Erythroblast (primary cell): ENCODE results near the gene AFF3.

Experiments used
- GATA1 ChIP-seq: IDR thresholded peaks from 2 replicates; pipeline ENCODE4 v1.6.1; 2011; ENCODE audit warnings: low read depth, mild to moderate bottlenecking, control low read depth, low read length, moderate library complexity
- POLR2A ChIP-seq: IDR thresholded peaks from 2 replicates; pipeline ENCODE4 v1.6.1; 2011; ENCODE audit warnings: mild to moderate bottlenecking, low read length

DNA sequence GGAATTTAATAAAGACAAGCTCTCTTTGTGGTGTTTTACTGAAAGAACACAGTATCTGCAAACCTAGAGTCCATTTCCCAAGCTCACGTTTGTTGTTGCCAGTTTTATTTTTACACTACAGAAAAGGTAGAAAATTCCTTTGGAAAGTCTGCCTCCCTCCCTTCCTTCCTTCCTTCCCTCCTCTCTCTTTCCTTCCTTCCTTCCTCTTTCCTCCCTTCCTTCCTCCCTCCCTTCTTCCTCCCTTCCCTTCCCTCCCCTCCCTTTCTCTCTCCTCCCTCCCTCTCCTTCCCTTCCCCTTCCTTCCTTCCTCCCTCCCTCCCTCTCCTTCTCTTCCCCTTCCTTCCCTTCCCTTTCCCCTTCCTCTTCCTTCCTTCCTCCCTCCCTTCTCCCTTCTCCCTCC lies 516.2 kb downstream of the AFF3 start:
- TF ChIP-seq POLR2A (no peak), GATA1 (no peak)
